Mesenchymal stem cell (in vitro differentiated cells and primary cell): ENCODE measurements around the gene MMAB.

Experiments used
- DNase-seq: peaks from one replicate; pipeline ENCODE4 v3.0.0-alpha.2; 2013
- H2AFZ ChIP-seq: one replicate; pipeline ENCODE4 v1.6.1; 2013; ENCODE audit warnings: low read depth, mild to moderate bottlenecking, control low read depth, inconsistent platforms, low read length, moderate library complexity
- H2AK5ac ChIP-seq: 2 replicates; pipeline ENCODE4 v1.6.1; 2013; ENCODE audit warnings: low read length, moderate library complexity, mild to moderate bottlenecking, inconsistent platforms; ENCODE audit not compliant: severe bottlenecking
- H2BK120ac ChIP-seq: one replicate; pipeline ENCODE4 v1.6.1; 2013; ENCODE audit warnings: low read depth, mild to moderate bottlenecking, inconsistent platforms, low read length, moderate library complexity
- H2BK12ac ChIP-seq, 2 experiments: one replicate each; pipeline ENCODE4 v1.6.1; 2013; ENCODE audit warnings: inconsistent platforms in 2 of 2, low read length in 2 of 2, mild to moderate bottlenecking in 2 of 2, moderate library complexity in 2 of 2, control low read depth in 1 of 2
- H2BK15ac ChIP-seq: one replicate; pipeline ENCODE4 v1.6.1; 2013; ENCODE audit warnings: mild to moderate bottlenecking, low read depth, inconsistent platforms; ENCODE audit not compliant: poor library complexity, severe bottlenecking
- H2BK5ac ChIP-seq: 2 replicates; pipeline ENCODE4 v1.6.1; 2013; ENCODE audit warnings: low read depth, mild to moderate bottlenecking, low read length, control low read depth, inconsistent platforms; ENCODE audit not compliant: poor library complexity, severe bottlenecking
- H3K14ac ChIP-seq, 2 experiments: one replicate each; pipeline ENCODE4 v1.6.1; 2013; ENCODE audit warnings: inconsistent platforms in 2 of 2, low read length in 2 of 2, control low read depth in 1 of 2, mild to moderate bottlenecking in 1 of 2, moderate library complexity in 1 of 2
- H3K18ac ChIP-seq, 2 experiments: one replicate each; pipeline ENCODE4 v1.6.1; 2013; ENCODE audit warnings: inconsistent platforms in 2 of 2, low read length in 2 of 2, control low read depth in 1 of 2, low read depth in 1 of 2, mild to moderate bottlenecking in 1 of 2
- H3K23ac ChIP-seq, 2 experiments: one replicate each; pipeline ENCODE4 v1.6.1; 2013; ENCODE audit warnings: inconsistent platforms in 2 of 2, low read length in 2 of 2, mild to moderate bottlenecking in 2 of 2, moderate library complexity in 2 of 2, control low read depth in 1 of 2
- H3K27ac ChIP-seq: 2 replicates; pipeline ENCODE4 v1.5.1; 2013; ENCODE audit warnings: mild to moderate bottlenecking, moderate library complexity, low read length, control low read depth, inconsistent platforms; ENCODE audit not compliant: poor library complexity, severe bottlenecking
- H3K27me3 ChIP-seq, 2 experiments: 2 replicates each; pipeline versions ENCODE4 v1.6.1 to v1.7.0; 2013; ENCODE audit warnings: low read length in 2 of 2, mild to moderate bottlenecking in 2 of 2, moderate library complexity in 2 of 2, control low read depth in 1 of 2, inconsistent platforms in 1 of 2; ENCODE audit not compliant: control insufficient read depth in 1 of 2, insufficient read depth in 1 of 2
- H3K36me3 ChIP-seq, 2 experiments: 2 replicates each; pipeline versions ENCODE4 v1.6.1 to v1.7.0; 2013; ENCODE audit warnings: low read length in 2 of 2, control low read depth in 1 of 2, inconsistent platforms in 1 of 2, low read depth in 1 of 2, mild to moderate bottlenecking in 1 of 2; ENCODE audit not compliant: insufficient read depth in 2 of 2, control insufficient read depth in 1 of 2
- H3K4ac ChIP-seq, 2 experiments: one replicate each; pipeline ENCODE4 v1.6.1; 2013; ENCODE audit warnings: inconsistent platforms in 2 of 2, low read length in 2 of 2, mild to moderate bottlenecking in 2 of 2, moderate library complexity in 2 of 2, control low read depth in 1 of 2, low read depth in 1 of 2
- H3K4me1 ChIP-seq: 2 replicates; pipeline ENCODE4 v1.6.1; 2013; ENCODE audit warnings: low read depth, low read length, control low read depth; ENCODE audit not compliant: control insufficient read depth, insufficient read depth
- H3K4me2 ChIP-seq: 2 replicates; pipeline ENCODE4 v1.6.1; 2013; ENCODE audit warnings: low read length, mild to moderate bottlenecking, inconsistent platforms; ENCODE audit not compliant: poor library complexity, severe bottlenecking
- H3K4me3 ChIP-seq, 2 experiments: 2 replicates each; pipeline versions ENCODE4 v1.5.1 to v1.7.0; 2013; ENCODE audit warnings: low read length in 2 of 2, mild to moderate bottlenecking in 2 of 2, control low read depth in 1 of 2, low read depth in 1 of 2; ENCODE audit not compliant: insufficient read depth in 1 of 2
- H3K79me1 ChIP-seq: replicated peaks from 2 replicates; pipeline ENCODE4 v1.6.1; 2013; ENCODE audit warnings: mild to moderate bottlenecking, control low read depth, low read length, inconsistent platforms; ENCODE audit not compliant: poor library complexity, severe bottlenecking
- H3K9ac ChIP-seq: 2 replicates; pipeline ENCODE4 v1.7.0; 2013; ENCODE audit warnings: mild to moderate bottlenecking, low read length, moderate library complexity
- H3K9me3 ChIP-seq: 2 replicates; pipeline ENCODE4 v1.7.0; 2013; ENCODE audit warnings: mild to moderate bottlenecking, low read length; ENCODE audit not compliant: control insufficient read depth
- H4K8ac ChIP-seq: one replicate; pipeline ENCODE4 v1.6.1; 2013; ENCODE audit warnings: inconsistent platforms, mild to moderate bottlenecking, low read length, moderate library complexity
- H4K91ac ChIP-seq: one replicate; pipeline ENCODE4 v1.6.1; 2013; ENCODE audit warnings: mild to moderate bottlenecking, low read length, inconsistent platforms
- WGBS: methylation state at CpG from one replicate; pipeline ENCODE4 v1.1.7; 2013; ENCODE audit warnings: mixed read lengths; 5-methylcytosine and 5-hydroxymethylcytosine counted together

Gene MMAB

DNA sequence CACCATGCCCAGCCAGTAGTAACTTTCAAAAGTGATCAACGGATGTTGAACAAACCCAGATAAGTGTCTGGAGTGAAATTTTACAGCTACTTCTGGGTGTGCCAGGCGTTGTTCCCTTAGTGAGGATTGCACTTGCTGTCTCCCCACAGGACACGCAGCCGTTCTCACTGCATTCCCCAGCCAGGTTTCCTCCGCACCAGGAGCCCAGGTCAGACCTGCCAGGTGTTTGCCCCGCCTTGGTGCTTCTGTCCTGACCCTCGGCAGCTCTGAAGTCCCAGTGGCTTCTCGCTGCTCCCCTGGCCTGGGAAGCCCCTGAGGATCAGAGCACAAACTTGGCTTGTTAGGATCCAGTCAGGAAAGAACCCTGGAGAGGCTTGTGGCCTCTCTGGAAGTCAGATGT, 36.2 kb downstream of the MMAB start:
- Histone ChIP-seq H2BK12ac (no peak overlapping the region), H3K27ac (no peak overlapping the region), H3K18ac (no peak overlapping the region), H3K14ac (no peak overlapping the region), H3K4me2 (no peak overlapping the region), H2BK5ac (no peak overlapping the region), H3K27me3 (no peaks in the 10 kb centered on the region), H3K9me3 (no peaks in the 10 kb centered on the region), H3K4me1 (peaks cover 7% of the 10 kb centered on the region), H2BK15ac (no peak overlapping the region), H3K4ac (no peak overlapping the region), H4K8ac (no peak overlapping the region), H4K91ac (no peak overlapping the region), H3K4me3 (no peak overlapping the region), H2BK120ac (no peak overlapping the region), H3K23ac (no peak overlapping the region), H3K79me1 (no peaks in the 10 kb centered on the region), H3K9ac (no peak overlapping the region), H2AFZ (no peak overlapping the region), H2AK5ac (no peak overlapping the region), H3K36me3 (peaks cover 39 to 41% of the 10 kb centered on the region in 2 experiments)
- 95% methylated on average over 8 of the region's 8 CpGs for WGBS
- DNase-seq, result no peak

DNA sequence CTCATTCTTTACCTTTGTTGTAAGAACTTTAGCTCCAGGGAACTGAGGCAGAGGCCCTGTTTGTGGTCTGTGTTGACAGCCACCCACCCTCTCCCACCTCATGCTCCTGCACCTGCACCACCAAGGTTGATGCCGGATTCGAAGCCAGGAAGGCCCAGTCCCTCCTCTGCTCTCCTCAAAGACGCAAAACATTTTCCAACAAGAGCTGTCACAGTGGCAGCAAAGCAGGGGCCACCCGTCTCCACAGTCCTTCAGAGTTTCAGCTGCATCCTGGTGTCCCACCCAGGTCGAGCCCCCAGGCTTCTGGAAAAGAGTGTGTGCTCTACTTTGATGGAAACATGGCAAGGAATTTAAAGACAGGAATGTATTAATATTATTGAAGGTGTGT, 37.4 kb downstream of the MMAB start:
- Histone ChIP-seq H2AFZ (no peak overlapping the region), H3K9me3 (no peaks in the 10 kb centered on the region), H3K14ac (no peak overlapping the region), H2BK15ac (no peak overlapping the region), H3K27ac (no peak overlapping the region), H3K18ac (no peak overlapping the region), H4K8ac (no peak overlapping the region), H3K27me3 (no peaks in the 10 kb centered on the region), H2BK12ac (no peak overlapping the region), H3K36me3 (peaks cover 47 to 53% of the 10 kb centered on the region in 2 experiments), H3K4me3 (no peak overlapping the region), H2BK120ac (no peak overlapping the region), H2BK5ac (no peak overlapping the region), H3K23ac (no peak overlapping the region), H3K4me1 (peaks cover 7% of the 10 kb centered on the region), H2AK5ac (no peak overlapping the region), H3K4ac (no peak overlapping the region), H3K79me1 (no peaks in the 10 kb centered on the region), H3K9ac (no peak overlapping the region), H3K4me2 (no peak overlapping the region), H4K91ac (no peak overlapping the region)
- WGBS, result 94% methylated on average over 5 of the region's 5 CpGs
- DNase-seq, result no peak

DNA sequence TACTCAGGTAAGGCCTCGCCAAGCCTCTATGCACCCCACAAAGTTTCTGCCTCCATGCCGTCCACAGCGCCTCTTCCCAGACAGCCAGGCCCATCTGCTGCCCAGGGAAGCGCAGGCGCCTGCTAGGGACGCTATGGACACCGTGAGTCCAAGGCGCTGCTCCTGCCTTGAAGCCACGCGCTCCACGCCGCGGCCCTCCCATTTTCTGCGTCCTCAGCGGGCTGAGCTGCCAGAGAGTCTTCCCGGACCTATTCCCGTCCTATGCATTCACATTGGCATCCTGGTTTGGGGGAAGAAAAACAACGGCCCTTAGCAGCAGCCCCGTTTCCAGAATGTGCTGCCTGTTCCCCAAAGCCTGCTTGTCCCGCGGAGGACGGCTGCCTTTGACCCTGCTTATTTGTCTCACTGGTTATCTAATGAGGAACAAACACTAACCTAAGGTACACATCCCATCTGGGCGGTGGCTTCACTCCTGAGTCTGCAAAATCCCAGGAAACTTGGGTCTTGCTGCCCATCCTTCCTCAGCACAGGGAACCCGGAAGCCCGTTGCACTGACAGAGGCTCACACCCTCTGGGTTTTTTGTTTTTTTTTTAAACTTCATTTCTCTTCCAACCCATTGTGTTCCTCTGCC, 38.0 kb downstream of the MMAB start:
- H3K23ac ChIP-seq, result no peak overlapping the region
- H2BK120ac ChIP-seq, result no peak overlapping the region
- H3K9me3 ChIP-seq, result no peaks in the 10 kb centered on the region
- peaks cover 7% of the 10 kb centered on the region for H3K4me1 ChIP-seq
- no peak overlapping the region for H3K27ac ChIP-seq
- H3K36me3 ChIP-seq, result peaks cover 52 to 59% of the 10 kb centered on the region in 2 experiments
- H3K4ac ChIP-seq, result no peak overlapping the region
- no peak overlapping the region for H2BK12ac ChIP-seq
- H4K8ac ChIP-seq, result no peak overlapping the region
- no peak overlapping the region for H2AFZ ChIP-seq
- peak overlapping the region; percentile 25 for H4K91ac ChIP-seq
- no peak overlapping the region for H3K4me2 ChIP-seq
- no peak for DNase-seq
- H3K4me3 ChIP-seq, result no peak overlapping the region
- H3K27me3 ChIP-seq, result no peaks in the 10 kb centered on the region
- H3K18ac ChIP-seq, result no peak overlapping the region
- no peak overlapping the region for H2BK5ac ChIP-seq
- H2BK15ac ChIP-seq, result peak overlapping the region; percentile 31
- 97% methylated on average over 25 of the region's 25 CpGs for WGBS
- H3K79me1 ChIP-seq, result no peaks in the 10 kb centered on the region
- H3K14ac ChIP-seq, result no peak overlapping the region
- H2AK5ac ChIP-seq, result no peak overlapping the region
- no peak overlapping the region for H3K9ac ChIP-seq

DNA sequence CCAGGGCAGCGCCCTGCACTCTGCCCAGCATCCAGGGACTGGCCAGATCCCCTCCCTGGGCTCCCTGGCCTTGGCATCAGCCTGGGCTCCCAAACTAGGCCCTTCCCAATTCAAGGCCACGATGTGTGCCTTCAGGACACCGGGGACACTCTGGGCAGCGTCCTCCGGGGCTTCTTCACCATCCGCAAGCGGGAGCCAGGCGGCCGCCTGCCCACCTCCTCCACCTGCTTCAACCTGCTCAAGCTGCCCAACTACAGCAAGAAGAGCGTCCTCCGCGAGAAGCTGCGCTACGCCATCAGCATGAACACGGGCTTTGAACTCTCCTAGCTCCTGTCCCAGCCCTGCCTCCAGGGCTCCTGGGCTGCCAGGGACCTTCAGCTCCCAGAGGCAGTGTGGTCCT, 38.8 kb downstream of the MMAB start:
- H3K79me1 ChIP-seq, result no peaks in the 10 kb centered on the region
- H4K8ac ChIP-seq, result no peak overlapping the region
- H3K27ac ChIP-seq, result no peak overlapping the region
- no peak overlapping the region for H3K23ac ChIP-seq
- no peak overlapping the region for H3K4ac ChIP-seq
- H2BK120ac ChIP-seq, result no peak overlapping the region
- H3K27me3 ChIP-seq, result no peaks in the 10 kb centered on the region
- no peak overlapping the region for H3K4me3 ChIP-seq
- no peak overlapping the region for H2BK15ac ChIP-seq
- H3K14ac ChIP-seq, result no peak overlapping the region
- peaks cover 3% of the 10 kb centered on the region for H3K4me1 ChIP-seq
- peaks cover 58 to 67% of the 10 kb centered on the region in 2 experiments for H3K36me3 ChIP-seq
- no peak overlapping the region for H4K91ac ChIP-seq
- WGBS, result 98% methylated on average over 15 of the region's 15 CpGs
- H3K18ac ChIP-seq, result no peak overlapping the region
- DNase-seq, result no peak
- H2BK5ac ChIP-seq, result no peak overlapping the region
- no peaks in the 10 kb centered on the region for H3K9me3 ChIP-seq
- no peak overlapping the region for H2AFZ ChIP-seq
- no peak overlapping the region for H3K4me2 ChIP-seq
- H2BK12ac ChIP-seq, result no peak overlapping the region
- no peak overlapping the region for H3K9ac ChIP-seq
- H2AK5ac ChIP-seq, result no peak overlapping the region
